Neural crest cell (in vitro differentiated cells): Measurements from ENCODE around the gene FAM78A. TPM values are rescaled to one million over a fixed set of nuclear protein-coding genes. Genes with fewer than 3 reads are reported as not detected.

ENCODE experiments used
- DNase-seq: peaks from one replicate; pipeline ENCODE4 v3.0.0; 2021; ENCODE audit warnings: low read depth, mixed read lengths, low spot score
- H3K27ac Mint-ChIP-seq: one replicate; pipeline ENCODE4 v1.8.0; 2021; ENCODE audit warnings: mild to moderate bottlenecking, mixed read lengths; ENCODE audit not compliant: unreplicated experiment
- H3K27me3 Mint-ChIP-seq: 2 replicates; pipeline ENCODE4 v1.8.0; 2021; ENCODE audit warnings: low read depth, mild to moderate bottlenecking, mixed read lengths
- H3K36me3 Mint-ChIP-seq: 2 replicates; pipeline ENCODE4 v1.8.0; 2021; ENCODE audit warnings: low read depth, mild to moderate bottlenecking, mixed read lengths
- H3K4me1 Mint-ChIP-seq: 2 replicates; pipeline ENCODE4 v1.8.0; 2021; ENCODE audit warnings: mixed read lengths
- H3K4me3 Mint-ChIP-seq: one replicate; pipeline ENCODE4 v1.8.0; 2021; ENCODE audit warnings: mild to moderate bottlenecking, mixed read lengths
- H3K9me3 Mint-ChIP-seq: 2 replicates; pipeline ENCODE4 v1.8.0; 2021; ENCODE audit warnings: mixed read lengths
- total RNA-seq: library from RNA; stranded (reverse); gene quantifications from 2 replicates; pipeline ENCODE4 v1.2.1, GENCODE V29; 2021
- TF ChIP-seq, protein P1 (sequence below): fragments of 200-600 bp; sonication (generic); conservative IDR thresholded peaks from 2 replicates; pipeline ENCODE4 v1.5.0; 2021; ENCODE audit warnings: antibody characterized with exemption, mild to moderate bottlenecking

Gene FAM78A
- total RNA-seq, 1 donor from 2014 or later: 3.8 TPM

DNA sequence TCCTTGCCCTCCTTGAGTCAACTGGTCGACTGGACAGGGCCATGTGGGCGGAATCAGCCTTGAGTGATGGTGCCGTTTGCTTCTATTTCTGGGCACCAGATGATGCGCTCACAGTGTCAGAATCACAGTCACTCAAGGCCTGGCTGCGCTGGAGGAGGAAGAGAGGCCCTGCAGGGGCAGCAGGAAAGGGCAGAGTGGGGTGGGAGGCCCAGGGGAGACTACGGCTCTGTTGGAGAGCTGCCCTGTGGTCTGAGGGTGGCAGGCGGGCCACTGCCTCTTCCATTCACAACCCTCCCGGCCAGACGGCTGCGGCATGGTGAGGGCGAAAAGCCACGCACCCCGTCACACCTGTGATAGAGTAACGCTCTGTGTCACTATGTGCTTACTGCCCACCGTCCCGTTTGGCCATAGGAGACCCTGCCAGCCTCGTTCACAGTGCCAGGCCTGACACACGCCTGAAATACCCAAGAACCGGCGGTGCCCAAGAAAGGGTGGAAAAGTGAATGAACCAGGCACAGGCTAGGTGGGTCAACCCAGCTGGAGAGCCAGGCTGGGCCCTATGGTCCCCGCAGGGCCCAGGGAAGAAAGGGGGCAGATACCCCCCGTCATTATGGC lies 23.1 kb upstream of the FAM78A start:
- H3K36me3 Mint-ChIP-seq: no peaks in the 10 kb centered on the region
- H3K27me3 Mint-ChIP-seq: no peaks in the 10 kb centered on the region
- DNase-seq: no peak
- H3K9me3 Mint-ChIP-seq: no peaks in the 10 kb centered on the region
- TF ChIP-seq, protein P1, sequence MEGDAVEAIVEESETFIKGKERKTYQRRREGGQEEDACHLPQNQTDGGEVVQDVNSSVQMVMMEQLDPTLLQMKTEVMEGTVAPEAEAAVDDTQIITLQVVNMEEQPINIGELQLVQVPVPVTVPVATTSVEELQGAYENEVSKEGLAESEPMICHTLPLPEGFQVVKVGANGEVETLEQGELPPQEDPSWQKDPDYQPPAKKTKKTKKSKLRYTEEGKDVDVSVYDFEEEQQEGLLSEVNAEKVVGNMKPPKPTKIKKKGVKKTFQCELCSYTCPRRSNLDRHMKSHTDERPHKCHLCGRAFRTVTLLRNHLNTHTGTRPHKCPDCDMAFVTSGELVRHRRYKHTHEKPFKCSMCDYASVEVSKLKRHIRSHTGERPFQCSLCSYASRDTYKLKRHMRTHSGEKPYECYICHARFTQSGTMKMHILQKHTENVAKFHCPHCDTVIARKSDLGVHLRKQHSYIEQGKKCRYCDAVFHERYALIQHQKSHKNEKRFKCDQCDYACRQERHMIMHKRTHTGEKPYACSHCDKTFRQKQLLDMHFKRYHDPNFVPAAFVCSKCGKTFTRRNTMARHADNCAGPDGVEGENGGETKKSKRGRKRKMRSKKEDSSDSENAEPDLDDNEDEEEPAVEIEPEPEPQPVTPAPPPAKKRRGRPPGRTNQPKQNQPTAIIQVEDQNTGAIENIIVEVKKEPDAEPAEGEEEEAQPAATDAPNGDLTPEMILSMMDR: no peak
- no peak overlapping the region for H3K4me3 Mint-ChIP-seq
- H3K4me1 Mint-ChIP-seq: peaks cover 9% of the 10 kb centered on the region
- no peak overlapping the region for H3K27ac Mint-ChIP-seq

DNA sequence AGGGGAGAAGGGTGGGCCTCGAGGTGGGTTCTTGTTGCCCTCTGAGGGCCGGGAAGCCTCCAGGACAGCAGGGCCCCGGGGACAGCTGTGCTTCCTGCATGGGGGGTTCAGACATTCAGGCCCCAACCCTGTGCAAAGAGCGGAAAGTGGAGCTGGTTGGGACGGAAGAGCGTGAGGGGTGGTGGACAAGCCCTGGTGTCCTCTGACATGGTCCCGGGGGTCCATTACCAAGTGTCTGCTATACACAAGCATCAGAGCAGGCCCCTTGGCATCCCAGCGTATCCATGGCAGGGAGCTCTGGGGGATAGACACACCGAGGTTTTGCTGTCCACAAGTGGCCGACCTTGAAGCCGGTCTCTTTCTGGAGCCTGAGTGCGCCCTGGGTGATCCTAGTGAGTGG lies 22.5 kb upstream of the FAM78A start:
- no peak for DNase-seq
- no peaks in the 10 kb centered on the region for H3K36me3 Mint-ChIP-seq
- no peak overlapping the region for H3K27ac Mint-ChIP-seq
- no peak overlapping the region for H3K4me3 Mint-ChIP-seq
- H3K27me3 Mint-ChIP-seq: no peaks in the 10 kb centered on the region
- no peaks in the 10 kb centered on the region for H3K9me3 Mint-ChIP-seq
- TF ChIP-seq, protein P1: no peak
- peaks cover 9% of the 10 kb centered on the region for H3K4me1 Mint-ChIP-seq

DNA sequence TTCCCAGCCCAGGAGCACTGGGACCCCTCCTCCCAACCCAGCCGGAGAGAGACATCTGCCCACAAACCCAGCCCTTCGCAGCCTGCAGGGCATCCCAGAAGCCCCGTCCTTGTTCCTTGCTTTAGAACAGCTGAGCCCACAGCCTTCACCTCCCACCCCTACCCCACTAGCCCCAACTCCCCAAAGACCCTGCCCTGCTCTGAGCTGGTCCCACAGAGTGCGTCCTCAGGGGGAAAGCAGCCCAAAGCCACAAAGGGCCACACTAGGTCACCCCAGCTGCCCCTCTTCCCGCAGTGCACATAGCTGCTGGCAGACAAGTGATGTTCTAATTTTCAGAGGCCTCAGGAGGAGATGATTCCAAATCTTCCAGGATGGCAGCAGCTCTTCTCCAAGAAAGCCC lies 22.0 kb upstream of the FAM78A start:
- H3K27ac Mint-ChIP-seq: no peak overlapping the region
- no peaks in the 10 kb centered on the region for H3K36me3 Mint-ChIP-seq
- no peak for DNase-seq
- peaks cover 9% of the 10 kb centered on the region for H3K4me1 Mint-ChIP-seq
- H3K27me3 Mint-ChIP-seq: no peaks in the 10 kb centered on the region
- H3K4me3 Mint-ChIP-seq: no peak overlapping the region
- no peaks in the 10 kb centered on the region for H3K9me3 Mint-ChIP-seq
- TF ChIP-seq, protein P1: no peak

DNA sequence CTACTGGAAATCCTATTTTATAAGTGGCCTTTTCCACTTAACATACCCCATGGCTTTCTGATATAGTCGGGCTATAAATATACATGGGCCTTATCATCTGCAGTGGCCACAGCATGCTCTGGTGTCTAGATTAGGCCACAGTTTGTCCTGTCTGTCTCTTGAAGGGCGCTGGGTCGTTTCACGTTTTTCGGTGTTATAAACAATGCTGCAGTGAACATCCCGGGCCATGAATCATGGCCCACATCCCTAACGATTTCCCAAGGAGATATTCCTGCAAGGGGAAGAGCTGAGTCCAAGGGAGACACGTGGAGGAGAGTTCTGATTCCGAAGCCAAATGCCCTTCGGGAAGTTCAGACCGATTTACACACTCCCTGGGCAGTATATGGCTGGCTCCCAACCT lies 21.6 kb upstream of the FAM78A start:
- H3K27ac Mint-ChIP-seq: no peak overlapping the region
- H3K4me1 Mint-ChIP-seq: peaks cover 9% of the 10 kb centered on the region
- no peak overlapping the region for H3K4me3 Mint-ChIP-seq
- no peak for DNase-seq
- TF ChIP-seq, protein P1: no peak
- H3K27me3 Mint-ChIP-seq: no peaks in the 10 kb centered on the region
- no peaks in the 10 kb centered on the region for H3K36me3 Mint-ChIP-seq
- no peaks in the 10 kb centered on the region for H3K9me3 Mint-ChIP-seq

DNA sequence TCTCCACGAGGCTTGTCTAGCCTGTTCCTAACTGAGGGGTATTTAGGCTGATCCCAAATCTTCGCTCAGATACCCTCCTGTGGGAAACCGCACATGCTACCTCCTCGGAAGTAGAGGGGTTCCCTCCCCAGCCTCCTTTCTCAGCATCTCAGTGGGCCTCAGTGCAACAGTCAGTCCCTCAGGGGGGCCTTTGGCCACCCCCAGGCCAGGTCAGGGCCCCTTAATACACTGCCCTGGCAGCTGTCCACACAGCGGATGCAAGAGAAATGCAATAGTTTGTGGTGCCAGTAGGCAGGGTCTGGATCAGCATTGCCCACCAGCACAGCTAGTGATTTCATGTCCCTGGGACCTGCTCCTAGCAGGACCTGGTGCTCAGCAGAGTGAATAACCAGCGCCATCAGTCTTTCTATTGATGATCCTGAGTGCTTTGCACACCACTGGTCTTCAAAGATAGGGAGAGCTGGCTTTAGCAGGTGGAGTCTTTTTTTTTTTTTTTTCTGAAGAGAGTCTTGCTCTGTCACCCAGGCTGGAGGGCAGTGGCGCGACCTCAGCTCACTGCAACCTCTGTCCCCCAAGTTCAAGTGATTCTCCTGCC lies 20.7 kb upstream of the FAM78A start:
- Mint-ChIP-seq H3K27ac (no peak overlapping the region), H3K9me3 (no peaks in the 10 kb centered on the region), H3K4me3 (no peak overlapping the region), H3K4me1 (peaks cover 9% of the 10 kb centered on the region), H3K36me3 (no peaks in the 10 kb centered on the region), H3K27me3 (no peaks in the 10 kb centered on the region)
- DNase-seq: no peak
- TF ChIP-seq, protein P1: no peak
